GM21786 (cell line): ENCODE results near the gene SEC24D.
"Not testable (repeated sequence)": the region's sequence is repeated elsewhere in the genome, so short reads cannot be mapped to it uniquely, and the experiment has no call there.

Experiments
- ATAC-seq: cut with Tn5 transposase; IDR thresholded peaks from one replicate; pipeline ENCODE4 v1.9.1; 2021; ENCODE audit not compliant: unreplicated experiment

Gene SEC24D

DNA sequence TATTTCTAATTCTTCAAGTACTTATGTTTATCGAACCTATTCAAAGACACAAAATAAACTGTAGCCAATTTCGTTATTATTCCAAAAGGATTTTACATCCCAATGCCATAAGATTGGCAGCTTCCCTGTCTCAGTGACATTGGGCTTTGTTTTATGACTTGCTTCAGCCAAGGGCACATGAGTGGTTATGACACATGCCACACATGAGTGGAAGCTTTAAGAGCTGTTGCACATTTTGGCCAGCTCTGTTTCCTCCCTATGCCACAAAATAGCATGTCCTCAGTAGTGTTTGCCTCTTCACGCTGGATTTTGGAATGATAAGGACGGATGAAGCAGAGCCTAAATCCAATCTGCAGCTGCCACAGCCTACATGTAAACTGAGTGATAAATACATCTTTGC lies 21.9 kb downstream of the SEC24D start:
- no peak for ATAC-seq

GRCh38 chr4:118813561-118813960 lies 22.4 kb downstream of the SEC24D start:
- no peak for ATAC-seq

- no peak for ATAC-seq
Observed at GRCh38 chr4:118811832-118812231, 24.1 kb downstream of the SEC24D start.

GRCh38 chr4:118810991-118811764 lies 24.7 kb downstream of the SEC24D start:
- no peak for ATAC-seq

DNA sequence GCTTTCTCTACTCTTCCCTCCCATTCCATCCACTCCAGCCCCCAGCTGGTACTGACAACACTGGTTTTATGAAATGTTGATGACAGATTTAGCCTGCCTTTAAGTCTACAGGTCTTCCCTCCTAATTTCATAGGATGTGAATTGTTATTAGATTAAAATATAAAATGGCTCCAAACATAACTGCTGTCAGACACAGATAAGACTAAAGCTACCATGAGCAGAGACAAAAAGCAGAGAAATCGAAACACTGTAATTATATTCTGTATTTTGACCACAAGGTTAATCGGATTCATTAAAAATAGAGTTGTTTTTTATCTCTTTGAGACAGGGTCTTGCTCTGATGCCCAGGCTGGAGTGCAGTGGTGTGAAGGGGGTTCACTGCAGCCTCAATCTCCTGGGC lies 28.3 kb downstream of the SEC24D start:
- ATAC-seq, result no peak

GRCh38 chr4:118803253-118803652 lies 32.7 kb downstream of the SEC24D start:
- no peak for ATAC-seq

- ATAC-seq, result no peak
Observed at GRCh38 chr4:118801895-118802575, 33.9 kb downstream of the SEC24D start.

GRCh38 chr4:118799231-118799942 lies 36.5 kb downstream of the SEC24D start:
- ATAC-seq, result no peak

GRCh38 chr4:118798658-118799057 lies 37.3 kb downstream of the SEC24D start:
- ATAC-seq, result no peak

GRCh38 chr4:118797558-118798142 lies 38.3 kb downstream of the SEC24D start:
- ATAC-seq, result no peak

DNA sequence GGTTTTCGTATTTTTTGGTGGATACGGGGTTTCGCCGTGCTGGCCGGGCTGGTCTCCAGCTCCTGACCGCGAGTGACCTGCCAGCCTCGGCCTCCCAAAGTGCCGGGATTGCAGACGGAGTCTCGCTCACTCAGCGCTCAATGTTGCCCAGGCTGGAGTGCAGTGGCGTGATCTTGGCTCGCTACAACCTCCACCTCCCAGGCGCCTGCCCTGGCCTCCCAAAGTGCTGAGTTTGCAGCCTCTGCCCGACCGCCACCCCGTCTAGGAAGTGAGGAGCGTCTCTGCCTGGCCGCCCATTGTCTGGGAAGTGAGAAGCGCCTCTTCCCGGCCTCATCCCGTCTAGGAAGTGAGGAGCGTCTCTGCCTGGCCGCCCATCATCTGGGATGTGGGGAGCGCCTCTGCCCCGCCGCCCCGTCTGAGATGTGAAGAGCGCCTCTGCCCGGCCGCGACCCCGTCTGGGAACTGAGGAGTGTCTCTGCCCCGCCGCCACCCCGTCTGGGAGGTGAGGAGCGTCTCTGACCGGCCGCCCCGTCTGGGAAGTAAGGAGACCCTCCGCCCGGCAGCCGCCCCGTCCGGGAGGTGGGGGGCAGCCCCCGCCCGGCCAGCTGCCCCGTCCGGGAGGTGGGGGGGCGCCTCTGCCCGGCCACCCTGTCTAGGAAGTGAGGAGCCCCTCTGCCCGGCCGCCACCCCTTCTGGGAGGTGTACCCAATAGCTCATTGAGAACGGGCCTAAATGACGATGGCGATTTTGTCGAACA lies 44.1 kb downstream of the SEC24D start:
- ATAC-seq, result not testable (repeated sequence)

DNA sequence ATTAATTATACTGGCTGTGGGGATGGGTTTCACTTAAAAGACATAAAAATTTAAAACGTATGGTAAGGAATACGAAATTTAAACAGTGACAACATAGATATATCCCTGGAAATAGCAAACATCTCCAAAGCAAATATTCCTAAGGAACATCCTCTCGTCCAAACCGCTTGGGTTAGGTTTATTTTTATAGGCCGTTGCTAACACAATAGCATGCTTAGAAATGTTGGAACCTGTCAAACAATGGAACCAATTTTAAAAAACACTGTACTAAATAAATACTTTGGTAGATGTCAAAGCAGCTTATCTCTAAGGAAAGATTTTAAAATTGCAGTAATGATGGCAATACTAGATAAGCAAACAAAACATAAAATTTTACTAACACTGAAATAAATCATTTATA lies 45.4 kb downstream of the SEC24D start:
- no peak for ATAC-seq

DNA sequence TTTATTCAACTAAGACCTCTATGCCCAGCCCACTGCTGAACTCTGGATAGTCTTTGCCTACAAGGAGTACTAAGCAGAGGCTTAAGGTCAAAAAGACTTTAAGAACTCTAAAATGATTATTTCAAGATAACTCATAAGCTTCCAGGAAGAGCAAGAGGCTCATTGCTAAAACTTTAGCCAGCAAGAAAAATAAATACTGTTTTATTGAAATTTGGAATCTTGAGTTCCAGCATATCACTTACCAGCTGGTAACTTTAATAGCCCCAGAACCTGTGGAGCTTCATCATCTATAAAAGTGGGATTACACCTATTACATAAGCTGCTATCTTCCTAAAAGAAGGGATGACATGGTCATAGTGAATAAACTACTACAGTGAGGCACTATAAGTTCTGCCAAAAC lies 47.0 kb downstream of the SEC24D start:
- no peak for ATAC-seq

- ATAC-seq, result no peak
Observed at GRCh38 chr4:118787844-118788380, 48.0 kb downstream of the SEC24D start.

DNA sequence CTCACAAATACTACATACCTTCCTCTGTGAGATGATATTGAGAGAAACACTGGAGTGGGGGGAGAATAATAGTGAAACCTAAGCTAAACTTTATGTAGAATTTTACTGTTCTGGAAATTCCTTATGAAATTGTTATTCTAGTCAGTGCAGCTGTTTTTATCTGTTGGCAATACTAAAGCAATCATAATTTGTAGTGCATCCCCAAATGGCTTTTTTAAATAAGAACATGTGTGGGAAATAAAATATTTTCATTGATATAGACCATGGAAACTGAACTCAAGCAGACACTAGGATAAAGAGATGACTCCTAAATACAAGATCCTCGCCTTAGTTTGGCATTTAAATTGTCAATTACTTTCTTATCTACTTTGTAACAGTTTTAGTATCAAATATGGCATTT lies 51.1 kb downstream of the SEC24D start:
- ATAC-seq, result no peak

DNA sequence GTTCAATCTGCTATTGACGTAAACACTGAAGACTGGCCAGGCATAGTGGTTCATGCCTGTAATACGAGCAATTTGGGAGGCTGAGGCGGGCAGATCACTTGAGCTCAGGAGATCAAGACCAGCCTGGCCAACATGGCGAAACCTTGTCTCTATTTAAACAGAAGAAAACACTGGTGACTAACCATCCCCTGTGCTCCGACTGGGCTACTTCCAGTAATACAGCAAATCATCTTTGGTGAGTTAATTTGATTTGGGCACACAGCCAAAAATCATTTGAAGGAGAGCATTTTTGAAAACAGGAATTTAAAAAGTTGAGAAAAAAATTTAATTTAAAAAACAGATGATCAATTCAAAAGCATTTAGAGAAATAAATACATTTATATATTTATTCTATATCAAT lies 52.0 kb downstream of the SEC24D start:
- no peak for ATAC-seq

GRCh38 chr4:118782886-118783285 lies 53.0 kb downstream of the SEC24D start:
- not testable (repeated sequence) for ATAC-seq

GRCh38 chr4:118777649-118778048 lies 58.3 kb downstream of the SEC24D start:
- ATAC-seq, result not testable (repeated sequence)

- not testable (repeated sequence) for ATAC-seq
Observed at GRCh38 chr4:118776955-118777640, 58.8 kb downstream of the SEC24D start.
